Dendritic cell treated with granulocyte-macrophage colony-stimulating factor and Interleukin-4, amounts not matched to agents 40 ng/mL and 50 ng/mL, for 4 days (primary cell): ENCODE measurements around the gene POLR3H.
A peak's percentile ranks its signal among the peaks of the same experiment; 100 is the strongest.

ENCODE experiments used
- H3K27ac Mint-ChIP-seq: one replicate; pipeline ENCODE4 v1.8.0; 2022; ENCODE audit warnings: mild to moderate bottlenecking, mixed read lengths
- H3K27me3 Mint-ChIP-seq: one replicate; pipeline ENCODE4 v1.8.0; 2022; ENCODE audit warnings: mild to moderate bottlenecking, mixed read lengths
- H3K36me3 Mint-ChIP-seq: one replicate; pipeline ENCODE4 v1.8.0; 2022; ENCODE audit warnings: low read depth, mixed read lengths
- H3K4me1 Mint-ChIP-seq: one replicate; pipeline ENCODE4 v1.8.0; 2022; ENCODE audit warnings: low read depth, mixed read lengths
- H3K4me3 Mint-ChIP-seq: one replicate; pipeline ENCODE4 v1.8.0; 2022; ENCODE audit warnings: mild to moderate bottlenecking, moderate library complexity, mixed read lengths
- H3K9me3 Mint-ChIP-seq: one replicate; pipeline ENCODE4 v1.8.0; 2022; ENCODE audit warnings: mixed read lengths
- intact Hi-C: fragments of 100-400 bp; cut with micrococcal nuclease; formaldehyde crosslinking; loops from one replicate; pipeline ENCODE4 v1.15.0; 2022

POLR3H gene

DNA sequence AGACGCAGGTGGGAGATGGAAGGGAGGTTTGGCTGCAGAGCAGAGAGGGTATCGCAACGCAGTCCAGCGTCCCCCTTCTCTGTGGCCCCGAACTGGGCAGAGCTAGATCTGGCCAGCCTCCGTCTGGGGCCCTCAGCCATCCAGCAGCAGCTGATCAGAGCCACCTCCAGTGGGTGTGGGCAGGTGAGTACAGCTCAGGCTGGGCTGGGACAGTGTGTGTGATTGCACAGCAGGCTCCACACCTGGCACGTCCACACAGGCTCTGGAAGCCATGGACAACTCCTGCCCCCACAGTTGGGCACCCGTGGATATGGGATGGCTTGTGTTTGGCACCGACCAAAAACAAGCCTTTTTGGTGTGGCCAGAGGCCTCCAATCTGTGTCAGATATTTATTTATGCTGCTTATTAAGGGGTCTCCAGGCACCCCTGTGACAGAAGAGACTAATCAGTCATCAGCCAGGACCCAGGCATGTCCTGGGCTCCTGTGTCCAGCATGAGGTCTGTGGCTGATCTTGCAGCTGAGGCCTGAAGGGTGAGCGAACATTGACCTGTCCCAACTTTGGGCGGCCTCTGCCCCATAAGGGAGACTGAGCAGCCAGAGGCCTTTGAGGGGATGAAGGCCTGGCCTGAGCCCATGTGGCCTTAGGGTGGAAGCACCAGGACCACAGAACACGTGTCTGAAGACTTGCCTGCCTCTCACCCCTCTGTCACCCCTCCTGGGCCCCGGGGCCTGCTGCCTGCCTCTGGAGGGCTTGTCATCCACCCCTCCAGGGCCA, 18.6 kb downstream of the POLR3H start:
- peaks cover 25% of the 10 kb centered on the region for H3K4me1 Mint-ChIP-seq
- H3K27ac Mint-ChIP-seq: peak overlapping the region; percentile 23
- intact Hi-C loops: loop anchor here (2.0 kb wide), 1 partner anchor 121 kb away; no protein-coding TSS in a partner anchor
- H3K27me3 Mint-ChIP-seq: no peaks in the 10 kb centered on the region
- peaks cover 99% of the 10 kb centered on the region for H3K36me3 Mint-ChIP-seq
- H3K4me3 Mint-ChIP-seq: no peak overlapping the region
- H3K9me3 Mint-ChIP-seq: no peaks in the 10 kb centered on the region

DNA sequence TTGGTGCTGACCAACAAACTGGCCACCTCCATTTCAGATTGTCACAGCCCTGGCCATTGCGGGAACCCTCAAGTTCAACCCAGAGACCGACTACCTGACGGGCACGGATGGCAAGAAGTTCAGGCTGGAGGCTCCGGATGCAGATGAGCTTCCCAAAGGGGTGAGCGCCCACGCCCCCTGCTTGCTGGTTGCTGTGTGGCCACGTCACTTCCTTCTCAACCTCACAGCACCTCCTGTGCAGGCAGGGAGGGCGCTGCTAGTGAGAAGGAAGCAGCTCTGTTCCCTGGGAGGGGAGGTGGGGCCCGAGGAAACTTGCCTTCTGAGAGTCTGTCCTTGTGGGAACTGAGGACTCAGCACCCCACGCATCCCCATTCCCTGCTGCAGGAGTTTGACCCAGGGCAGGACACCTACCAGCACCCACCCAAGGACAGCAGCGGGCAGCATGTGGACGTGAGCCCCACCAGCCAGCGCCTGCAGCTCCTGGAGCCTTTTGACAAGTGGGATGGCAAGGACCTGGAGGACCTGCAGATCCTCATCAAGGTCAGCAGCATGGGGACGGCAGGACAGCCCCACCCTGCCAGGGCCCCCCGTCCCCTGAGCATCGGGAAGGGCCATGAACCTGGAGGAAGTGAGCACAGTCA, 19.3 kb downstream of the POLR3H start:
- H3K4me3 Mint-ChIP-seq: no peak overlapping the region
- intact Hi-C loops: no loop called here
- H3K9me3 Mint-ChIP-seq: no peaks in the 10 kb centered on the region
- H3K4me1 Mint-ChIP-seq: peaks cover 24% of the 10 kb centered on the region
- no peaks in the 10 kb centered on the region for H3K27me3 Mint-ChIP-seq
- peaks cover 99% of the 10 kb centered on the region for H3K36me3 Mint-ChIP-seq
- H3K27ac Mint-ChIP-seq: peak overlapping the region; percentile 23

- Mint-ChIP-seq H3K36me3 (peaks cover 99% of the 10 kb centered on the region), H3K4me3 (no peak overlapping the region), H3K27me3 (no peaks in the 10 kb centered on the region), H3K27ac (peak overlapping the region; percentile 23), H3K4me1 (peaks cover 24% of the 10 kb centered on the region), H3K9me3 (no peaks in the 10 kb centered on the region)
- intact Hi-C loops: no loop called here
Measured at GRCh38 chr22:41524251-41524661, 20.0 kb downstream of the POLR3H start.

GRCh38 chr22:41523464-41524221, 20.6 kb downstream of the POLR3H start:
- Mint-ChIP-seq H3K4me1 (peaks cover 24% of the 10 kb centered on the region), H3K27ac (no peak overlapping the region), H3K36me3 (peaks cover 99% of the 10 kb centered on the region), H3K9me3 (no peaks in the 10 kb centered on the region), H3K27me3 (no peaks in the 10 kb centered on the region), H3K4me3 (no peak overlapping the region)
- intact Hi-C loops: no loop called here

DNA sequence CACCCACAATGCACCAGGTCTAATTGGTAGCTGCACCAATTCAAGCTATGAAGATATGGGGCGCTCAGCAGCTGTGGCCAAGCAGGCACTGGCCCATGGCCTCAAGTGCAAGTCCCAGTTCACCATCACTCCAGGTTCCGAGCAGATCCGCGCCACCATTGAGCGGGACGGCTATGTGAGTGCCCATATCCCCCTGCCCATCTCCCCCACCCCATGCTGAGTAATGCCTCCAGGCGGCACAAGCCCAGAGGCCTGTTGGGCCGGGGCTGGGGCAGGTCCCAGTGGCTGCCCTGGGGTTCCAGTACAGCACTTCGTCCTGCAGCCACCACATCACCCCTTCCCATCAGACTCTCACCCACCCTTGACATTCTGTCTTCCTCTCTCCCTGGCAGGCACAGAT, 21.5 kb downstream of the POLR3H start:
- H3K36me3 Mint-ChIP-seq: peaks cover 99% of the 10 kb centered on the region
- no peak overlapping the region for H3K4me3 Mint-ChIP-seq
- peaks cover 24% of the 10 kb centered on the region for H3K4me1 Mint-ChIP-seq
- no peaks in the 10 kb centered on the region for H3K9me3 Mint-ChIP-seq
- intact Hi-C loops: no loop called here
- no peak overlapping the region for H3K27ac Mint-ChIP-seq
- no peaks in the 10 kb centered on the region for H3K27me3 Mint-ChIP-seq

GRCh38 chr22:41521126-41521525, 23.1 kb downstream of the POLR3H start:
- Mint-ChIP-seq H3K27me3 (no peaks in the 10 kb centered on the region), H3K4me3 (no peak overlapping the region), H3K4me1 (peaks cover 19% of the 10 kb centered on the region), H3K36me3 (peaks cover 99% of the 10 kb centered on the region), H3K9me3 (no peaks in the 10 kb centered on the region), H3K27ac (no peak overlapping the region)
- intact Hi-C loops: no loop called here

DNA sequence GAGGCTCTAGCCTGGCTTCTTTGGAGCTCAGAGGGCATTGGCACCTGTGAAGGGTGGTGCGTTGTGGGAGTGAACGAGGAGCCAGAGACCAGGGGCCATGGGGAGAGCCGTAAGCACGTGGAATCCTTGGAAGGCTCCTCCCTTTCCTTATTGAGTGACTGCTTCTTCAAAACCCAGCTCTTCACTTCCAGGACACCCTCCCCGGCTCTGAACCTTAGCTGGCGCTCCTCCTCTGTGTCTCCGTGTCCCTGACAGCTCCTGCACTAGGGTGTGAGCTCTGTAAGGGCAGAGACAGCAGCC, 26.3 kb downstream of the POLR3H start:
- intact Hi-C loops: no loop called here
- Mint-ChIP-seq H3K27me3 (no peaks in the 10 kb centered on the region), H3K4me1 (no peaks in the 10 kb centered on the region), H3K4me3 (no peak overlapping the region), H3K27ac (peak overlapping the region; percentile 48), H3K36me3 (peaks cover 99% of the 10 kb centered on the region), H3K9me3 (no peaks in the 10 kb centered on the region)

DNA sequence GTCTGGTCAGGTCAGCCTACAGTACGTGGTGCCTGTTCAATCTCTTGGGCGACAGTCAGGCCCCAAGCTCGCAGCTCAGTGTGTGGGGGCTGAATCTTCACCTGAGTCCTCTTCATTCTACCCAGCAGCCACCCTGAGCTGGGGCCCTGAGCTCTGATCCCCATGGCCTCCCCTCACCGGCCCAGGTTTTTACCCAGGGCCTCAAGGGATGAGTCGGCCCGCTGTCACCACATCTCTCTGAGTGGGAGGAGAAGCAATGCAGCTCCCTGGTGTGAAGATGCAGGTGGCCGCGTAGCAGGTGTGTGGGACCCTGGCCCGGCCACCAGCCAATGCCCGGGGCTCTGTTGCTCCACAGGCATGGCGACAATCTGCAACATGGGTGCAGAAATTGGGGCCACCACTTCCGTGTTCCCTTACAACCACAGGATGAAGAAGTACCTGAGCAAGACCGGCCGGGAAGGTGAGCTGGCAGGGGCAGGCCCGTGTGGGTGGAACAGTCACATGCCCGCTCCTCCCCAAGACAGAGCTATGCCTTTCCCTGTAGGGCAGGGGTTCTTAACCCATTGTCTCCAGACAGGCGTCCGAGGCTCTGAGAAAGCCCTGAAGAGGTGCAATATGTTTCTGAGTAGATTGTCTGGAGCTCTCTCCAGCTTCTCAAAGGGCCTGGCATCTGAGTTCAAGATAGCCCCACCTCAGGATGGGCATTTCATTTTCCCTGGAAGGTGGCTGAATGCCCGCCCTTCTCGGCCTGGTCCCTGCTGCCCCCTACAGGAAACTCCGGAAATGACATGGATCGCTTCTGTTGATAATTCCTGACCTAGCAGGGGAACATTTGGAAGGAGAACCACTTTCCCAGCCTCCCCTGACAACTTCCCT, 26.9 kb downstream of the POLR3H start:
- Mint-ChIP-seq H3K4me3 (no peak overlapping the region), H3K27ac (peak overlapping the region; percentile 48), H3K36me3 (peaks cover 99% of the 10 kb centered on the region), H3K4me1 (no peaks in the 10 kb centered on the region), H3K9me3 (no peaks in the 10 kb centered on the region), H3K27me3 (no peaks in the 10 kb centered on the region)
- intact Hi-C loops: loop anchor here (2.0 kb wide), 1 partner anchor 113 kb away; no protein-coding TSS in a partner anchor

GRCh38 chr22:41516462-41516861, 27.8 kb downstream of the POLR3H start:
- Mint-ChIP-seq H3K4me3 (no peak overlapping the region), H3K27ac (no peak overlapping the region), H3K27me3 (no peaks in the 10 kb centered on the region), H3K9me3 (no peaks in the 10 kb centered on the region), H3K36me3 (peaks cover 100% of the 10 kb centered on the region), H3K4me1 (no peaks in the 10 kb centered on the region)
- intact Hi-C loops: loop anchor here (2.0 kb wide), 1 partner anchor 112 kb away; no protein-coding TSS in a partner anchor

DNA sequence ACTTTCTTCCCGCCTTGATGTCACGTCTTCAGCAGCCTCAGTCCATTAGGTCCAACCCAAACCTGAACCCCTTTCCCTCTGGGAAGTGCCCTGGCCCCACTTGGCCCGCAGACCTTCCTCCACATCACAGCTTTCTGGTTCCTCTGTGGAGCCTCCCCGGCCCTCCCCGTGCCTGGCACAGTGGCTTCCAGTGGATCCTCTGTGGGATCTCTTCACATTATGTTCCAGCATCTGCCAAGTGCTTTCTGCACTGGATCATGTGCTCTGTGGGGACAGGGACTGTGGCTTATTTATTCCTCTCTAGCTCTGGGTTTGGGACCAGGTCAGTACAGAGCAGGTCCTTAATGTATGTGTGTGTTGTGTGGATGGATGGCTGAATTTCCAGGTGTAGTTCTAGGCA, 30.9 kb downstream of the POLR3H start:
- Mint-ChIP-seq H3K27ac (no peak overlapping the region), H3K27me3 (no peaks in the 10 kb centered on the region), H3K9me3 (no peaks in the 10 kb centered on the region), H3K4me3 (no peak overlapping the region), H3K4me1 (no peaks in the 10 kb centered on the region), H3K36me3 (peaks cover 100% of the 10 kb centered on the region)
- intact Hi-C loops: no loop called here

DNA sequence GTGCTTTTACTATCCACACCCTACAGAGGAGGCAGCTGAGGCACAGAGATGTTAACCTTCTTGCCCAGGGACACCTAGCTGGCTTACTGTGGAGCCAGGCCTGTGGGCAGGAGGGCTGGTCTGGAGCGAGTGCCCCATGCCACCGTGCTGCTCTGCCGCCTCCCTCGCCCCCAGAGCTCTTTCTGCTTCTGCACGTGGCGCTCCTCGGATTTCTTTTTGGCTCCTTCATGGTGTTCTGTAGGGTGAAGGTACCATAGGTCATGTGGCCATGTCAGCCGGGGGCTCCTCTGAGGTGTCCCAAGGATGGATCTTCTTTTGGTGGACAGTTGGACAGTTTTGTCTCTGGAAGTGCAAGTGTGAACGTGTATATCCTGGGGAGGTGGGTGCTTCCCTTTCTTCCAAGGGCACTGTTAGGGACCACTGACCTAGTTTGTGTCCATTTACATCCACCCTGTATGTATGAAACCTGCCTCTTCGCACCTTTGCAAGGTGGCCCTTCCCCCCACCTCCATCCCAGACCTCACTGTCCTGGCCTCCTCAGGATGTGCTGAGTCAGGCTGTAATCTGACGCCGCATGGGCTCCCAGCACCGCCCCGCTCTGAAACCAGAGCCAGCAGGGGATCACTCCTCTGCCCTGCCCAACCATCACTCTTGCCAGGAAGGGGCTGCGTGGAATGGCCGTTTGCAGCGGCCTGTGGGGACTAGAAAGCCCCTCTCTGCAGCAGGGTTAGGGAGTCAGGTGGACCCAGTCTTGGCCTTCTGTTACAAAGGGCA, 31.7 kb downstream of the POLR3H start:
- Mint-ChIP-seq H3K27me3 (no peaks in the 10 kb centered on the region), H3K4me1 (no peaks in the 10 kb centered on the region), H3K27ac (no peak overlapping the region), H3K9me3 (no peaks in the 10 kb centered on the region), H3K36me3 (peaks cover 100% of the 10 kb centered on the region), H3K4me3 (no peak overlapping the region)
- intact Hi-C loops: no loop called here

- Mint-ChIP-seq H3K9me3 (no peaks in the 10 kb centered on the region), H3K36me3 (peaks cover 100% of the 10 kb centered on the region), H3K27ac (no peak overlapping the region), H3K27me3 (no peaks in the 10 kb centered on the region), H3K4me3 (no peak overlapping the region), H3K4me1 (no peaks in the 10 kb centered on the region)
- intact Hi-C loops: no loop called here
Measured at GRCh38 chr22:41511521-41511968, 32.7 kb downstream of the POLR3H start.

- no peak overlapping the region for H3K4me3 Mint-ChIP-seq
- no peaks in the 10 kb centered on the region for H3K4me1 Mint-ChIP-seq
- intact Hi-C loops: no loop called here
- H3K27me3 Mint-ChIP-seq: no peaks in the 10 kb centered on the region
- peaks cover 100% of the 10 kb centered on the region for H3K36me3 Mint-ChIP-seq
- no peaks in the 10 kb centered on the region for H3K9me3 Mint-ChIP-seq
- H3K27ac Mint-ChIP-seq: no peak overlapping the region
Measured at GRCh38 chr22:41508770-41509170, 35.5 kb downstream of the POLR3H start.
